ENCODE data around the gene PLA2G3. TPM values are rescaled to one million over a fixed set of nuclear protein-coding genes. Genes with fewer than 3 reads are reported as not detected.
A peak's percentile ranks its signal among the peaks of the same experiment; 100 is the strongest.

Gene PLA2G3
- total and polyA plus RNA-seq, 5 donors = not detected

DNA sequence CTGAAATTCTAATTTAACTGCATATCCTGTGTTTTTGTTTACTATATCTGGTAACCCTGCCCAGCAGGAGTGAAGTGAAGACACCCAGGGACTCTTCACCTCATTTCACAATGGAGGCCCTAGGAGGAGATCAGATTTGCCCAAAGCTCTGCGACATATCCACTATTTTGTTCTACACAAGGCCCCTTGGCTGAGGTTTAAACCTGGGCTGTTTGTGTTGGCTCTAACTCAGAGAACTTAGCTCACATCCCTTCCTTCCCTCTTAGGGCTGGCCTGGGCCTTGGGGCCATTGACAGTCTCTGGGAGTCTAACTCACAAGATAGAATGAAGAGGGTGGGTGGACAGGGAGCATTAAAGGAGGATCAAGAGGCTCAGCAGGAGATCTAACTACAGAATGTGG, 8.2 kb upstream of the PLA2G3 start:
- no peaks in the 10 kb centered on the region for H3K9me3 ChIP-seq (ENCODE audit: control insufficient read depth, low read length)
- no peaks in the 10 kb centered on the region for H3K4me1 ChIP-seq (ENCODE audit: control insufficient read depth, insufficient read depth, low read length)
- no peaks in the 10 kb centered on the region for H3K27me3 ChIP-seq (ENCODE audit: control insufficient read depth, insufficient read depth)
- WGBS = 35% methylated on average over 1 of the region's 1 CpG
- DNase-seq = peak in 2 of 3 donors; percentile 30 to 64
- peak overlapping the region; percentile 65 for H3K27ac ChIP-seq (ENCODE audit: low read length)
- peak; percentile 85 to 94 for ATAC-seq
- no peak overlapping the region for H3K4me3 ChIP-seq (ENCODE audit: low read length)
- intact Hi-C loops (cut with DNase I) = loop anchor here in 3 of 4 donors (2.0 to 10.0 kb wide), 6 partner anchors 36 to 204 kb away; partner anchors contain the start of gene SELENOM (in 1 of the 3)

- intact Hi-C loops (cut with DNase I) = loop anchor here in 2 of 4 donors (10.0 kb wide), 1 partner anchor 199 kb away; no protein-coding TSS in a partner anchor
- DNase-seq (no peak), ATAC-seq (no peak)
- Histone ChIP-seq H3K4me1 (ENCODE audit: control insufficient read depth, insufficient read depth, low read length) (no peaks in the 10 kb centered on the region), H3K27ac (ENCODE audit: low read length) (no peak overlapping the region), H3K27me3 (ENCODE audit: control insufficient read depth, insufficient read depth) (no peaks in the 10 kb centered on the region), H3K9me3 (ENCODE audit: control insufficient read depth, low read length) (no peaks in the 10 kb centered on the region), H3K4me3 (ENCODE audit: low read length) (no peak overlapping the region)
These were observed 3.9 kb upstream of the PLA2G3 start for GRCh38 chr22:31144223-31144622.

DNA sequence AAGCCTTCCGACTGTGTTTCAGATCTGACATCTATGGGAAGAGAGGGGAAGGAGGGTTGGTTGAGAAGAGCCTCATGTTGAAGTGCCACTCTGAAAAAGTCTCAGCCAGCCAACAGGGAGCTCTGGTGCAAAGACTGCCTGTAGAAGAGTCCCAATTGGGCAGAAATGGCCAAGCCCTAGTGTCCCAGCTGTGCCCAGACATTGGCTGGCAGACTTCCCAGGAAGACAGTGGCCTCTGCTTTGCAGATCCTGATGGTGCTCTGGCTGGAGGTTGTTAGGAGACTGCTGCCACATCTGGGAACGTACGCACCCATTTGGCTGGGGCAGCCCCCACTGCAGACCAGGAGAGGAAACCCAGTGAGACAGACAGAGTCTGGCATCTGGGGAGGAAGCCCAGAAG, 3.2 kb upstream of the PLA2G3 start:
- Histone ChIP-seq H3K4me3 (ENCODE audit: low read length) (no peak overlapping the region), H3K27me3 (ENCODE audit: control insufficient read depth, insufficient read depth) (no peaks in the 10 kb centered on the region), H3K27ac (ENCODE audit: low read length) (peak overlapping the region; percentile 30), H3K4me1 (ENCODE audit: control insufficient read depth, insufficient read depth, low read length) (no peaks in the 10 kb centered on the region), H3K9me3 (ENCODE audit: control insufficient read depth, low read length) (no peaks in the 10 kb centered on the region)
- intact Hi-C loops (cut with DNase I) = loop anchor here in 2 of 4 donors (10.0 kb wide), 1 partner anchor 199 kb away; no protein-coding TSS in a partner anchor
- WGBS = 48% methylated on average over 3 of the region's 3 CpGs
- DNase-seq (peak in 1 of 3 donors; percentile 72), ATAC-seq (peak; percentile 6 to 36)

DNA sequence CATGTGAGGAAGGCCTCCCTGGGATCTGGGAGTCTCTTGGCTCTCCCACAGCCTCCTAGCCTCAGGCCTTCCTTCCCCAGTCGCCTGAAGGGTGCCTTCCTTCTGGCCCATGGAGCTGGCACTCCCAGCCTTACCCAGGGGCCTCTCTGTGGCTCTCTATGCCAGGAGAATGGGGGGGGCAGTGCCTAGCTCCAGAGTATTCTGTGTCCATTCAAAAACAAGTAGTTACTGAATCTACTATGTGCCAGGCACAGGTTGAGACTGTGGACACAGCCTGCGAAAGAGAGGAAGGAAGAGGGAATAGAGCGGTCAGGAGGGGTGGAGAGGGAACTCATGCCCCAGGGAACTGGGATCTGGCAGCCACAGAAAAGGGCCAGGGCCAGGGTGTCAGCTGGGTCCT, 2.7 kb upstream of the PLA2G3 start:
- no peaks in the 10 kb centered on the region for H3K4me1 ChIP-seq (ENCODE audit: control insufficient read depth, insufficient read depth, low read length)
- ATAC-seq (peak; percentile 4 to 17), DNase-seq (no peak)
- intact Hi-C loops (cut with DNase I) = loop anchor here in 2 of 4 donors (10.0 kb wide), 1 partner anchor 198 kb away; no protein-coding TSS in a partner anchor
- no peaks in the 10 kb centered on the region for H3K9me3 ChIP-seq (ENCODE audit: control insufficient read depth, low read length)
- 54% methylated on average over 3 of the region's 3 CpGs for WGBS
- peak overlapping the region; percentile 30 for H3K27ac ChIP-seq (ENCODE audit: low read length)
- H3K4me3 ChIP-seq (ENCODE audit: low read length) = no peak overlapping the region
- H3K27me3 ChIP-seq (ENCODE audit: control insufficient read depth, insufficient read depth) = no peaks in the 10 kb centered on the region

GRCh38 chr22:31142285-31142684, 2.0 kb upstream of the PLA2G3 start:
- no peak overlapping the region for H3K27ac ChIP-seq (ENCODE audit: low read length)
- no peak overlapping the region for H3K4me3 ChIP-seq (ENCODE audit: low read length)
- ATAC-seq (no peak), DNase-seq (no peak)
- intact Hi-C loops (cut with DNase I) = loop anchor here in 2 of 4 donors (10.0 kb wide), 1 partner anchor 197 kb away; no protein-coding TSS in a partner anchor
- no peaks in the 10 kb centered on the region for H3K4me1 ChIP-seq (ENCODE audit: control insufficient read depth, insufficient read depth, low read length)
- WGBS = 84% methylated on average over 4 of the region's 4 CpGs
- H3K27me3 ChIP-seq (ENCODE audit: control insufficient read depth, insufficient read depth) = no peaks in the 10 kb centered on the region
- H3K9me3 ChIP-seq (ENCODE audit: control insufficient read depth, low read length) = no peaks in the 10 kb centered on the region

DNA sequence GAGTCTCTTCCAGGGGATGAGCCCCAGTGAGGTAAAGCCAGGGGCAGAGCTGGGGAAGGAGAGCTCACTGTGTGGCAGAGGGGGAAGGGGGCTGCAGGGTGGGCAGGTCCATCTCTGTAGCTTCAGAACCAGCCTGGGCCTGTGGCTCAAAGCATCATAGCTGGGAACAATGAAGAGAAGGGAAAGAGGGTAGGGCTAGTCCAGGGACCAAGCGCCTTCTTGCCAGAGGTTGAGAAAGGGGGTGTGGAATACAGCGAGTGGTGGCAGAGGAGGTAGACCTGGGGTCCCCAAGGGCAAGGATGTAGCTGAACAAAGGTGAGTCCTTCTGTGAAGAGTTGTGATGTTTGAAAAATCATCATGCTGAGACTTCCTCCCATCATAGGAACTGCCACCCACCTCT, 1.2 kb upstream of the PLA2G3 start:
- Histone ChIP-seq H3K9me3 (ENCODE audit: control insufficient read depth, low read length) (no peaks in the 10 kb centered on the region), H3K27ac (ENCODE audit: low read length) (no peak overlapping the region), H3K4me3 (ENCODE audit: low read length) (no peak overlapping the region), H3K27me3 (ENCODE audit: control insufficient read depth, insufficient read depth) (no peaks in the 10 kb centered on the region), H3K4me1 (ENCODE audit: control insufficient read depth, insufficient read depth, low read length) (no peaks in the 10 kb centered on the region)
- WGBS = 97% methylated on average over 2 of the region's 2 CpGs
- intact Hi-C loops (cut with DNase I) = loop anchor here in 2 of 4 donors (10.0 kb wide), 1 partner anchor 197 kb away; no protein-coding TSS in a partner anchor
- no peak for DNase-seq
- no peak for ATAC-seq

DNA sequence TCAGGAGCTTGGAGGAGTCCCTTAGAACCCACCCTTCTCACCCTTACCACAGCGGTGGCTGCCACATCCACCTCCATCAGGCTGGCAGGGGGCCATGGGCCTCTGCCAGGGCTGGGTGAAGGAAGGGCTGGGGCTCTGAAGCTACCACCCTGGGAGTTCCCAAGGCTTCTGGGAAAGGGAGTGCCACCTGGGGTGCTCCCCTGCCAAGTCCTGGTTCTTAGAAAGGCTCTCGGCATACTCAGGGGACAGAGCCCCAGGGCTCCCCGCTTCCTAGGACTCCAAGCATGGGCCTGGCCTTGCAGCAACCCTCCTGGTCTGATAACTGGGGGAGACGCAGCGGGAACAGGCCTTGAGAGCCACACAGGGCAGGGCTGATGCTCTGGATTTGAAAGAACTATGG, 438 bp upstream of the PLA2G3 start:
- 79% methylated on average over 5 of the region's 5 CpGs for WGBS
- Histone ChIP-seq H3K27me3 (ENCODE audit: control insufficient read depth, insufficient read depth) (no peaks in the 10 kb centered on the region), H3K4me3 (ENCODE audit: low read length) (no peak overlapping the region), H3K9me3 (ENCODE audit: control insufficient read depth, low read length) (no peaks in the 10 kb centered on the region), H3K27ac (ENCODE audit: low read length) (no peak overlapping the region), H3K4me1 (ENCODE audit: control insufficient read depth, insufficient read depth, low read length) (no peaks in the 10 kb centered on the region)
- intact Hi-C loops (cut with DNase I) = loop anchor here in 2 of 4 donors (10.0 kb wide), 1 partner anchor 196 kb away; no protein-coding TSS in a partner anchor
- ATAC-seq = peak in 1 of 2 donors; percentile 4
- DNase-seq = peak in 1 of 3 donors; percentile 57

GRCh38 chr22:31139066-31139465, 1.2 kb downstream of the PLA2G3 start:
- Histone ChIP-seq H3K4me3 (ENCODE audit: low read length) (no peak overlapping the region), H3K4me1 (ENCODE audit: control insufficient read depth, insufficient read depth, low read length) (no peaks in the 10 kb centered on the region), H3K9me3 (ENCODE audit: control insufficient read depth, low read length) (no peaks in the 10 kb centered on the region), H3K27ac (ENCODE audit: low read length) (no peak overlapping the region), H3K27me3 (ENCODE audit: control insufficient read depth, insufficient read depth) (no peaks in the 10 kb centered on the region)
- WGBS = 84% methylated on average over 3 of the region's 3 CpGs
- DNase-seq (no peak), ATAC-seq (no peak)
- intact Hi-C loops (cut with DNase I) = no loop called here

- no peak for DNase-seq
These were observed 2.2 kb downstream of the PLA2G3 start for GRCh38 chr22:31138126-31138525.

DNA sequence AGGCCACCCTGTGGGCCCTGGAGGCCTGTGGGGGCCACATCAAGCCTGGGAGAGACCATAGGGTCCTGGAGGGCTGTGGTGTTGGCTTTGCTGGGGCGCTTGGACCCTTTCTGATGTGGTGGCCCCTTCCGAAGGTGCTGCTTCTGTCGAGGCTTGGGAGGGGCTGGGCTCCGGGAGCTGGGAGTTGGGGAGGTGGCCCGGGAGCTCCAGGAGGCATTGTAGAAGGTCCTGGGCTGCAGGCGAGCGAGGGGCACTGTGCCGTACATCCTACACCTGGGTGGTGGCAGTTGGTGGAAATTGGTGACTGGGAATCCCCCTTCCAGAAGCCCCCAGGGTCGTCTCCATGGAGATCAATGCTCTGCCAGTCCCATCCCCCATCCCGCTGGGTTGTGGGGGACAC, 2.6 kb downstream of the PLA2G3 start:
- ATAC-seq = no peak
- 78% methylated on average over 10 of the region's 10 CpGs for WGBS
- no peak overlapping the region for H3K4me3 ChIP-seq (ENCODE audit: low read length)
- no peak overlapping the region for H3K27ac ChIP-seq (ENCODE audit: low read length)
- intact Hi-C loops (cut with DNase I) = no loop called here
- no peaks in the 10 kb centered on the region for H3K27me3 ChIP-seq (ENCODE audit: control insufficient read depth, insufficient read depth)
- H3K4me1 ChIP-seq (ENCODE audit: control insufficient read depth, insufficient read depth, low read length) = no peaks in the 10 kb centered on the region
- no peak for DNase-seq
- H3K9me3 ChIP-seq (ENCODE audit: control insufficient read depth, low read length) = no peaks in the 10 kb centered on the region

More at GRCh38 chr22:31138126-31138525, 2.2 kb downstream of the PLA2G3 start:
- Histone ChIP-seq H3K27ac (ENCODE audit: low read length) (no peak overlapping the region), H3K27me3 (ENCODE audit: control insufficient read depth, insufficient read depth) (no peaks in the 10 kb centered on the region), H3K9me3 (ENCODE audit: control insufficient read depth, low read length) (no peaks in the 10 kb centered on the region), H3K4me3 (ENCODE audit: low read length) (no peak overlapping the region), H3K4me1 (ENCODE audit: control insufficient read depth, insufficient read depth, low read length) (no peaks in the 10 kb centered on the region)
- 79% methylated on average over 10 of the region's 10 CpGs for WGBS
- intact Hi-C loops (cut with DNase I) = no loop called here
- no peak for ATAC-seq

DNA sequence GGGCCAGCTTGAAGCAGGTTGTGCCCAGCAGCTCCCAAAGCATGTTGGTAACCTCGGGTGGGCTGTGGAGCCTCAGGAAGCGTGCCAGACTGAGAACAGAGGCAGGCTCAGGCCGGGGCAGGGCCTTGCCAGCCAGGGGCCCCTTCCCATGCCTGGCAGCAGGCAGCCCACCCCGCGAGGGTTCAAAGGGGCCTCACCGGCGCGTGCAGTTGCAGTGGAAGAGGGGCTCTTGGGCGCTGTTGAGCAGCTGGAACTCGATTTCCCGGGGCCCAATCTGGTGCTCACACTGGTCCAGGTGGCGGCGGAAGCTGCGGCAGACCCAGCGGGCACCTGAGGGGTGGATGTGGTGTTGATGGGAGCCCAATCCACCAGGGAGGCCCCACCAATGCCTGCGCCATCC, 3.6 kb downstream of the PLA2G3 start:
- H3K4me1 ChIP-seq (ENCODE audit: control insufficient read depth, insufficient read depth, low read length) = no peaks in the 10 kb centered on the region
- no peak overlapping the region for H3K27ac ChIP-seq (ENCODE audit: low read length)
- H3K27me3 ChIP-seq (ENCODE audit: control insufficient read depth, insufficient read depth) = no peaks in the 10 kb centered on the region
- WGBS = 89% methylated on average over 16 of the region's 16 CpGs
- H3K4me3 ChIP-seq (ENCODE audit: low read length) = no peak overlapping the region
- no peak for ATAC-seq
- DNase-seq = no peak
- intact Hi-C loops (cut with DNase I) = no loop called here
- H3K9me3 ChIP-seq (ENCODE audit: control insufficient read depth, low read length) = no peaks in the 10 kb centered on the region

DNA sequence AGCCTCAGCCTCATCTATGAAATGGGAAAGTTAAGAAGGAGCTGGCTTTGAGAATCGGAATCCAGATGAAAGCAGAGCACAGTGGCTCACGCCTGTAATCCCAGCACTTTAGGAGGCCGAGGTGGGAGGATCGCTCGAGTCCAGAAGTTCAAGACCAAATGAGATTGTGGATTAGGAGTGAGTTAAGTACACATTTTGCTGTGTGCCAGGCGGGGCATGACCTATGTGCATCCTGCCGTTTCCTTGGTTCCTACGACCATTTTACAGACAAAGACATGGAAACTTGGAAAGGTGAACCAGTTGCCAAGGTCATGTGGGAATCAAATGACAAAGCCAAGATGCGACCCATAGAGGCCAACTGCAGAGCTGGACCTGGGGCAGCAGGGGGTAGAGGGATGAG, 4.2 kb downstream of the PLA2G3 start:
- H3K27me3 ChIP-seq (ENCODE audit: control insufficient read depth, insufficient read depth) = no peaks in the 10 kb centered on the region
- H3K4me1 ChIP-seq (ENCODE audit: control insufficient read depth, insufficient read depth, low read length) = no peaks in the 10 kb centered on the region
- intact Hi-C loops (cut with DNase I) = no loop called here
- no peaks in the 10 kb centered on the region for H3K9me3 ChIP-seq (ENCODE audit: control insufficient read depth, low read length)
- DNase-seq (no peak), ATAC-seq (no peak)
- no peak overlapping the region for H3K27ac ChIP-seq (ENCODE audit: low read length)
- no peak overlapping the region for H3K4me3 ChIP-seq (ENCODE audit: low read length)
- WGBS = 86% methylated on average over 9 of the region's 9 CpGs
